Duodenal mucosa (tissue), 2 donors: Measurements from ENCODE around the gene LRRC61.

Experiments used
- H3K27ac ChIP-seq: one replicate; pipeline ENCODE4 v1.7.0; 2013; ENCODE audit warnings: low read depth, low read length
- H3K27me3 ChIP-seq, 2 donors: one replicate each; pipeline ENCODE4 v1.7.0; 2013; ENCODE audit warnings: low read length in 2 of 2, control low read depth in 1 of 2; ENCODE audit not compliant: insufficient read depth in 2 of 2, control insufficient read depth in 1 of 2
- H3K36me3 ChIP-seq, 2 donors: one replicate each; pipeline ENCODE4 v1.7.0; 2013; ENCODE audit warnings: low read length in 2 of 2, control low read depth in 1 of 2; ENCODE audit not compliant: insufficient read depth in 2 of 2, control insufficient read depth in 1 of 2
- H3K4me1 ChIP-seq, 2 donors: one replicate each; pipeline ENCODE4 v1.7.0; 2013; ENCODE audit warnings: low read length in 2 of 2, control low read depth in 1 of 2; ENCODE audit not compliant: insufficient read depth in 2 of 2, control insufficient read depth in 1 of 2
- H3K4me3 ChIP-seq, 2 donors: one replicate each; pipeline ENCODE4 v1.7.0; 2013; ENCODE audit warnings: low read length in 2 of 2, low read depth in 1 of 2
- H3K9ac ChIP-seq, 2 donors: one replicate each; pipeline ENCODE4 v1.7.0; 2013; ENCODE audit warnings: low read length in 2 of 2, low read depth in 1 of 2
- H3K9me3 ChIP-seq, 2 donors: one replicate each; pipeline ENCODE4 v1.7.0; 2013; ENCODE audit warnings: low read length in 2 of 2, control low read depth in 1 of 2; ENCODE audit not compliant: control insufficient read depth in 1 of 2

Gene LRRC61

DNA sequence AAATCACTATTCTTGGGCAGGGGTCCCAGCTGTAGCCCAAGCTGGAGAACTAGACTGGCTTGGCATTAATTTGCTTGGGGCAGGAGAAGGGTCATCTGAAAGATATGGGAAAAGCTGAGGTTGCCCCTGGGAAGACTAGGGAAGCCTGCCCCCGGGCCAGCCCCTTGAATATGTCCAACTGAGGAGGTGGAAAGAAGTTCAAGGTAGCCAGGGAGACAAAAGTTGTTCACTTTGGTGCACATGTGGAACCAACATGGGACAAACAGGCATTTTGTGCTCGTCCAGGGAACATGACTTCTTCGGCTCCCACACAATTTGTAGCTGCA, 1.4 kb upstream of the LRRC61 start:
- Histone ChIP-seq H3K27ac (no peak overlapping the region), H3K36me3 (peaks cover 0 to 7% of the 10 kb centered on the region in 2 donors), H3K4me1 (peaks cover 28% of the 10 kb centered on the region in 2 donors), H3K27me3 (no peaks in the 10 kb centered on the region), H3K9ac (peak overlapping the region in 1 of 2 donors; percentile 79), H3K9me3 (no peaks in the 10 kb centered on the region), H3K4me3 (peak overlapping the region; percentile 89 to 94)

DNA sequence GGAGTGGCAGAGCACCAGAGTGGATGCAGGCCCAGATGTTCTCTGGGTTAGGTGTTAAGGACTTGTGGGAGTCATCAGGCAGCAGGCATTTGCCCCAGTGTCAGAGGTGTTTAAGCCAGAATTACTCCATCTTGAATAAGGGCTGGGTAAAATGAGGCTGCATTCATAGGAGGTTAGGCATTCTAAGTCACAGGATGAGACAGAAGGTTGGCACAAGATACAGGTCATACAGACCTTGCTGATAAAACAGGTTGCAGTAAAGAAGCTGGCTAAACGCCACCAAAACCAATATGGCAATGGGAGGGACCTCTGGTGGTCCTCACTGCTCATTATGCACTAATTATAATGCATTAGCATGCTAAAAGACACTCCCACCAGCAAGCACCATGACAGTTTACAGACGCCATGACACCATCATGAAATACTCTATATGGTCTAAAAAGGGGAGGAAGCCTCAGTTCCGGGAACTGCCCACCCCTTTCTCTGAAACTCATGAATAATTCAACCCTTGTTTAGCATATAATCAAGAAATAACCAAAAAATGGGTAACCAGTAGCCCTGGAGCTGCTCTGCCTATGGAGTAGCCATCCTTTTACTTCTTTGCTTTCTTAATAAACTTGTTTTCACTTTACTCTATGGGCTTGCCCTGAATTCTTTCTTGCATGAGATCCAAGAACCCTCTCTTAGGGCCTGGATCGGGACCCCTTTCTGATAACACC, 882 bp upstream of the LRRC61 start:
- Histone ChIP-seq H3K4me3 (peak overlapping the region; percentile 89 to 94), H3K9me3 (no peaks in the 10 kb centered on the region), H3K4me1 (peaks cover 28% of the 10 kb centered on the region in 2 donors), H3K36me3 (peaks cover 0 to 7% of the 10 kb centered on the region in 2 donors), H3K27me3 (no peaks in the 10 kb centered on the region), H3K9ac (peak overlapping the region; percentile 79 to 89), H3K27ac (peak overlapping the region; percentile 84)

DNA sequence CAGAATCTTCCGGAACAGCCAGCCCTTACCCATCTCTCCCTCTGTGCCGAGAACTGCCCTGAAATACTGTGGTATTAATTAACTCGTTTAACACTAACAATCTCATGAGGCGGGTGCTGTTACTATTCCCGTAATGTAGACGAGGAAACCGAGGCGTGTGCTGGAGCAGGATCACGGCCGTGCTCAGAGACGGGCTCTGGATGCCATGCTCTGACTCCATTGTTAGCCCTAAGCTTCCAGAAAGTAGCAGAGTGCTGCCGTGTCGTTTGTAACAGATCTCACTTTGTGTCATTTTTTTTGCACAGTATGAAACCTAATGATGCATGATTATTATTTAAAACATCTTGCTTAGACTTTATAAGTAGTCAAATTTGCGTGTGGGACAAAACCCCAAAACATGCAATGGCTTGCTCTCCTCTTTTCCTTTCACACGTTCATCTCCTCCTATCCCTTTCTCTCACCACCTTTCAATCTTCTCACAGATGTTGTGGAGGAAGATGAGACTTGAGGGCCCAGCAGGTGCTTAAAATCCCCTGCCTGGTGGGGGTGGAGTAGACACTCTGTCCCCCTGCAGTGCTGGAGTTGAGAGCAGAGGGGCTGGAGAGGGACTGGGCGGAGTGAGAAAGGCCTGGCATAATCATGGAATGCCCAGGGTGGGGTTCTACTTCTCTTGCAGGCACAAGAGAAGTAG, 672 bp downstream of the LRRC61 start:
- peaks cover 28% of the 10 kb centered on the region in 2 donors for H3K4me1 ChIP-seq
- peak overlapping the region; percentile 84 for H3K27ac ChIP-seq
- peak overlapping the region; percentile 89 to 94 for H3K4me3 ChIP-seq
- peaks cover 6 to 14% of the 10 kb centered on the region in 2 donors for H3K36me3 ChIP-seq
- H3K9me3 ChIP-seq: no peaks in the 10 kb centered on the region
- no peaks in the 10 kb centered on the region for H3K27me3 ChIP-seq
- peak overlapping the region; percentile 79 to 89 for H3K9ac ChIP-seq

DNA sequence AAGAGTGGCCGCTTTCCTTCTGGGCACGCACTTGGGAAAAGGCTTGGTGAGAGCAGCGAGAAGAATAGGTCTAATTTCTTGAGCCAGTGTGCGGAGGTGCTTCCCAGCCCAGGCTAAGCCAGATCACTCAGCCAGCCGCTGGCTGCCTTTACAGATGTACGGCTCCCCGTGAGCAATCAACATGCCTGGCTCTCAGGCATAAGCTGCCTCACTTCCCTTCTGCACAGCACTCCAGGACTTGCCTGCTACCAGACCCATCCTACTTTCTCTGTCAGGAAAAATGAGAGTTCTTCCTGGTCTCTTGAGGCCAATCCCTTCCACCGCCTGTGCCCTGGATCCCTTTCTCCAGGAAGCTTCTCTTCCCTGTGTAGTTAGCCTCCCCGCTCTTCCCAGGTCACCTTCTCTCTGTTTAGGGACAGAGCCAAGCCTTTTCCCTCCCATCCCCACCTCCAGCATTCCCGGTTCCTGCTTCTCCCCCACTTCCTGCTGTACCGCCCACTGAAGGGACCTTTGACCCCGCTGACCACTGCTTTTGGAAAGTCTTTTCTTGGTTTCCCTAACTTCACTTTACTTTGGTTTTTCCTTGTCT, 1.3 kb downstream of the LRRC61 start:
- Histone ChIP-seq H3K9me3 (no peaks in the 10 kb centered on the region), H3K9ac (peak overlapping the region; percentile 79 to 89), H3K4me3 (peak overlapping the region; percentile 89 to 94), H3K27me3 (no peaks in the 10 kb centered on the region), H3K4me1 (peaks cover 28% of the 10 kb centered on the region in 2 donors), H3K27ac (peak overlapping the region; percentile 84), H3K36me3 (peaks cover 7 to 20% of the 10 kb centered on the region in 2 donors)

DNA sequence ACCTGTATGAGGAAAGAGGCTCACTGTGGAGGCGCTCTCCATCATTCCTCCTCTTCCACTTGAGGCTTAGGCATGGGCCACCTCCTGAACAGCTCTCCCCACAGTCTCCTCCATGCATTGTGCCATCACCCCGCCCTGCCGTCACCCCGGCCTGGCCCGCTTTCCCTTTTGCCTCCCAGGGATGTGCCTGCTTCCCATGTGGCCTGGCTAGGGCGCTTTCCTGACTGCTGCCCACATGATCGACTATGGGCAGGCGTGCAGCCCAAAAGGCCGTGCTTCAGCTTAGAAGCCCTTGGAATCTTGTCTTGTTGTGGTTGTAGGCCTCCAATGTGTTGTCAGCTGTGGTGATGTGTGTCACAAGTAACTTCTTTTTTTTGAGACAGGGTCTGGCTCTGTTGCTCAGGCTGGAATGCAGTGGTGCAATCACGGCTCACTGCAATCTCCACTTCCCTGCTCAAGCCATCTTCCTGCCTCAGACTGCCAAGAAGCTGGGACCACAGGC, 2.0 kb downstream of the LRRC61 start:
- H3K27ac ChIP-seq: no peak overlapping the region
- H3K27me3 ChIP-seq: no peaks in the 10 kb centered on the region
- H3K9me3 ChIP-seq: no peaks in the 10 kb centered on the region
- peaks cover 28% of the 10 kb centered on the region in 2 donors for H3K4me1 ChIP-seq
- no peak overlapping the region for H3K4me3 ChIP-seq
- peaks cover 7 to 27% of the 10 kb centered on the region in 2 donors for H3K36me3 ChIP-seq
- peak overlapping the region in 1 of 2 donors; percentile 89 for H3K9ac ChIP-seq

DNA sequence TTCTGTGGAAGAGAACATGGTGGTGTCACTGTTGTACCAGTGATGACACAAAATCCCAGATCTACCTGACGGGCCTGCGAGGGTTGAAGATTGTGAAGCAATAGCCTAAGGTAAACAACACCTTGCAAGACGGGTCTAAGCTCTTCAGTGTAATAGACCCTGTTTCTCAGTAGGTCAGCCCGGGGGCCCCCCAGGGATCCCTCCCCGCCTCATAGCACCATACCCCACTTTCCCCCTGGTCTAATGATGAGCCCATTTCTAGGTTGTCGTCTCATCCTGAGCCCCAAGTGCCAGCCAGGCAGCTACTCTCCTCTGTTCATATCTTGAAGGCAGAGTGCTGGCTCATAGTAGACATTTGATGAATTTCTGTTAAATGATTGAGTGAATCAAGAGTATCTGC, 2.7 kb downstream of the LRRC61 start:
- Histone ChIP-seq H3K4me3 (no peak overlapping the region), H3K27me3 (no peaks in the 10 kb centered on the region), H3K9me3 (no peaks in the 10 kb centered on the region), H3K27ac (no peak overlapping the region), H3K36me3 (peaks cover 7 to 29% of the 10 kb centered on the region in 2 donors), H3K4me1 (peaks cover 28% of the 10 kb centered on the region in 2 donors), H3K9ac (no peak overlapping the region)

DNA sequence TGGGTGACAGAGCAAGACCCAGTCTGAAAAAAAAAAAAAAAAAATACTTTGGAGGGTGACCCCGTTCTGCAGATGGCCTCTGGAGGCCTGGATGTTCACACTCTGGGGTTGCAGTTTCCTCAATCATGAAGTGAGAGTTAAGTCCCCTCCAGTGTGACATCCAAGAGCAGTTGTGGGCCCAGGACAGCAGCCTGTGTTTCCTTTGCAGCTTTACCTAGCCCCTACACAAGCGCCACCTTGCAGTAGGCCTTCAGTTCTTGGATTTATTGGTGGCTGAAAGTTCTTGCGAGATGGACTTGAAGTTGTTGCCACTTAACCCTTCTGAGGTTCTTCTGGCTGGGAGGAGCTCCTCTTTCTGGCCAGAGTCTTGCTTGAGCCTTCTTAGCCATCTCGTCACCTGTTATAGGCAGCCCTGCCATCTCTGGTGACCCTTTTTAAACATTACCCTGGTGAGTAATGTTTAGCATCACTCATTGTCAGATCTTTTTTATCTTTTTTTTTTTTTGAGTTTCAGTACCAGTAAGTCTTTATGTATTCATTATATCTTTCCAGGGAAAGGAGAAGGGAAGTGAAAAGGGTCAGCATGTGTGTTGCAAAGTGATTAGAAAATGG, 3.6 kb downstream of the LRRC61 start:
- Histone ChIP-seq H3K27ac (no peak overlapping the region), H3K4me3 (no peak overlapping the region), H3K9ac (no peak overlapping the region), H3K27me3 (no peaks in the 10 kb centered on the region), H3K36me3 (peaks cover 7 to 29% of the 10 kb centered on the region in 2 donors), H3K9me3 (no peaks in the 10 kb centered on the region), H3K4me1 (peaks cover 27% of the 10 kb centered on the region in 2 donors)

DNA sequence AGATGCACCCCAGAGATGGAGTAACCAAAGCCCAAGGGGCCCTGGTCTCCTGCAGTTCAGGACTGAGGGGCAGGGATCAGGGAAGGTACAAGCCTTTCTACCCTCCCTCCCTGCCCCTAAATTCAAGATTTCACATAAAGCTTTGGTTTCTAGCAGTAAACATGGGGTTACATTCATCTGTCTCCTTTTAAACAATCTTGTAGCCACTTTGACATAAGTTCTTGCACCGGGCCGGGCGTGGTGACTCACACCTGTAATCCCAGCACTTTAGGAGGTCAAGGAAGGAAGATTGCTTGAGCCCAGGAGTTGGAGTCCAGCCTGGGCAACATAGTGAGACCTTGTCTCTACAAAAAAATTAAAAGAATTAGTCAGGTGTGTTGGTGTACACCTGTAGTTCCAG, 4.2 kb downstream of the LRRC61 start:
- Histone ChIP-seq H3K36me3 (peaks cover 7 to 29% of the 10 kb centered on the region in 2 donors), H3K9me3 (no peaks in the 10 kb centered on the region), H3K27ac (no peak overlapping the region), H3K27me3 (no peaks in the 10 kb centered on the region), H3K4me3 (no peak overlapping the region), H3K9ac (no peak overlapping the region), H3K4me1 (peaks cover 22 to 24% of the 10 kb centered on the region in 2 donors)

DNA sequence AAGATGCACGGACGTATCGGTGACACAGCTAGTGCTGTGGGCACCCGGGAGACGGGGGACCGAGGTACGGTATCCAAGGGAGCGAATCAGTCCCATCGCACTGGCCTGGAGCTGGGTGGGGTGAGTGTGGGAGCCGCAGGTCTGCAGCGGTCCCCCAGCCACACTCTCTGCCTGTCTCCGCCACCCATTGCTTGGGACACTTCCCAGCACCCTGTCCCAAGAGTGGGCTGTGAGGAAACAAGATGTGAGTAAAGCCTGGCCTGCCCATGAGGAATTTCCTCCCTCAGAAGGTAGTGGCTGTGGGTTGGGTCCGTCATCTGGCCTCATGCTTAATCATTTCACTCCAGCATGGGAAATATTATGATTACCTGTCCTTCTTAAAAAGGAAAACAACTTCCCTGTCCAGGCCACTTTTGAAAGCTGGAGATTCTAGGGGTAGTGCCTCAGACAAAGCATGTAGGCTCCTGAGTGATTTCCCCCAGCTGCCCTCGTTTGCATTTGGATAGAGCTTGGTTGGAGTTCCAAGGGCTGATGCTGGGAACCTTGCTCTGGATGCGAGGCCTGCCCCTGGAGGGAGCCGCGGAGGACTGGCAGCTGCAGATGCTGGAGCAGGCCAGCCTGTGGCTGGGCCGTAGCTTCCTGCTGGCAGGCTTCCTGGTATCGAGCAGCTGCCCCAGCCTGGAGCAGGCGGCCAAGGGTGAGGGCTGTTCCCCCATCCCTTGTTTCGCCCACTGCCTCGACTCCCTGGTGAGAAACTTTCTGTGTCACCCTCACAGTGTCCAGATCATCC, 6.4 kb downstream of the LRRC61 start:
- H3K9ac ChIP-seq: no peak overlapping the region
- H3K9me3 ChIP-seq: no peaks in the 10 kb centered on the region
- H3K36me3 ChIP-seq: peaks cover 7 to 29% of the 10 kb centered on the region in 2 donors
- no peak overlapping the region for H3K27ac ChIP-seq
- no peak overlapping the region for H3K4me3 ChIP-seq
- H3K4me1 ChIP-seq: peaks cover 7 to 14% of the 10 kb centered on the region in 2 donors
- no peaks in the 10 kb centered on the region for H3K27me3 ChIP-seq
